H1 (cell line): Measurements from ENCODE around the gene AFTPH. TPM values are rescaled to one million over a fixed set of nuclear protein-coding genes. Genes with fewer than 3 reads are reported as not detected.

ENCODE experiments used
- CTCF ChIA-PET: fragments of 300-600 bp; sonication (Branson Sonifier 250); formaldehyde crosslinking; loops from one replicate; lab custom pipeline; 2021; ENCODE audit not compliant: partially characterized antibody; lab: Charles Lee
- POLR2A ChIA-PET: fragments of 300-600 bp; sonication (Branson Sonifier 250); formaldehyde crosslinking; loops from one replicate; lab custom pipeline; 2021; ENCODE audit warnings: inconsistent platforms; ENCODE audit not compliant: partially characterized antibody; lab: Charles Lee
- DNase-seq, 2 experiments: peaks; one replicate each; pipeline versions ENCODE4 v3.0.0 to v3.0.0-alpha.2; 2010 to 2022; ENCODE audit warnings: low spot score in 2 of 2, low read depth in 1 of 2, mixed read lengths in 1 of 2
- FAIRE-seq: peaks from 2 replicates; lab custom pipeline; 2011; peaks lifted over from hg19 to GRCh38; lab: Jason Lieb, UNC
- H2AFZ ChIP-seq: 2 replicates; pipeline ENCODE4 v1.8.1; 2012; ENCODE audit warnings: low read length, inconsistent platforms
- H2AK5ac ChIP-seq: 2 replicates; pipeline ENCODE4 v1.6.1; 2013; ENCODE audit warnings: low read depth, low read length
- H2BK120ac ChIP-seq: replicated peaks from 2 replicates; pipeline ENCODE3; 2013; ENCODE audit warnings: low read depth, low read length, inconsistent platforms
- H2BK12ac ChIP-seq: 2 replicates; pipeline ENCODE4 v1.6.1; 2013; ENCODE audit warnings: low read depth, low read length
- H2BK15ac ChIP-seq: 2 replicates; pipeline ENCODE4 v1.6.1; 2013; ENCODE audit warnings: low read length
- H2BK20ac ChIP-seq: 2 replicates; pipeline ENCODE4 v1.6.1; 2013; ENCODE audit warnings: low read length
- H2BK5ac ChIP-seq: 2 replicates; pipeline ENCODE4 v1.6.1; 2013; ENCODE audit warnings: low read depth, low read length
- H3K14ac ChIP-seq: 2 replicates; pipeline ENCODE4 v1.6.1; 2013; ENCODE audit warnings: inconsistent platforms; ENCODE audit not compliant: insufficient read length
- H3K18ac ChIP-seq: 2 replicates; pipeline ENCODE4 v1.6.1; 2013; ENCODE audit warnings: low read length; ENCODE audit errors: extremely low read depth
- H3K23ac ChIP-seq: 2 replicates; pipeline ENCODE4 v1.6.1; 2013; ENCODE audit warnings: inconsistent platforms; ENCODE audit not compliant: insufficient read length
- H3K23me2 ChIP-seq: 2 replicates; pipeline ENCODE4 v1.6.1; 2013; ENCODE audit warnings: low read depth, low read length
- H3K27ac ChIP-seq: 2 replicates; pipeline ENCODE4 v1.6.1; 2011; ENCODE audit warnings: low read depth, low read length, inconsistent platforms
- H3K27me3 ChIP-seq, 4 experiments: replicated peaks in 1 of 4; 1 replicate in 1 of 4; 2 replicates in 3 of 4; pipeline versions ENCODE4 v1.6.1 to v1.8.1; 2011 to 2013; ENCODE audit warnings: low read length in 3 of 4, mild to moderate bottlenecking in 3 of 4, inconsistent platforms in 2 of 4, mixed read lengths in 2 of 4, moderate library complexity in 1 of 4; ENCODE audit not compliant: control insufficient read depth in 3 of 4, insufficient read depth in 3 of 4; ENCODE audit errors: extremely low read depth in 1 of 4
- H3K36me3 ChIP-seq, 4 experiments: 2 replicates each; pipeline versions ENCODE4 v1.6.1 to v1.8.1; 2011 to 2013; ENCODE audit warnings: mild to moderate bottlenecking in 4 of 4, low read length in 3 of 4, moderate library complexity in 2 of 4, control low read depth in 1 of 4, inconsistent platforms in 1 of 4; ENCODE audit not compliant: insufficient read depth in 4 of 4, control insufficient read depth in 2 of 4
- H3K4ac ChIP-seq: replicated peaks from 2 replicates; pipeline ENCODE3; 2013; ENCODE audit warnings: low read length, low read depth, mixed read lengths, inconsistent platforms; ENCODE audit not compliant: insufficient read length
- H3K4me1 ChIP-seq, 4 experiments: replicated peaks in 1 of 4; 1 replicate in 1 of 4; 2 replicates in 3 of 4; pipeline versions ENCODE4 v1.6.1 to v1.8.1; 2011 to 2013; ENCODE audit warnings: low read length in 3 of 4, inconsistent platforms in 2 of 4, mixed read lengths in 1 of 4; ENCODE audit not compliant: insufficient read depth in 4 of 4, control insufficient read depth in 3 of 4
- H3K4me2 ChIP-seq, 2 experiments: 2 replicates each; pipeline versions ENCODE4 v1.6.1 to v1.8.1; 2011 to 2013; ENCODE audit warnings: low read depth in 2 of 2, low read length in 2 of 2, control low read depth in 1 of 2, inconsistent platforms in 1 of 2, mild to moderate bottlenecking in 1 of 2; ENCODE audit not compliant: insufficient read depth in 1 of 2
- H3K4me3 ChIP-seq, 4 experiments: fragments of 200-600, 300-600 bp in 1 of 4; sonication (generic), shearing (Covaris generic), sonication (Bioruptor Twin) in 1 of 4; 2 replicates each; pipeline versions ENCODE4 v1.5.1 to v1.8.1; 2011 to 2016; ENCODE audit warnings: low read length in 4 of 4, low read depth in 3 of 4, control low read depth in 2 of 4, inconsistent platforms in 2 of 4, mild to moderate bottlenecking in 2 of 4, mixed read lengths in 1 of 4, moderate library complexity in 1 of 4; ENCODE audit not compliant: insufficient read depth in 2 of 4; ENCODE audit errors: extremely low read depth in 1 of 4
- H3K56ac ChIP-seq: replicated peaks from 2 replicates; pipeline ENCODE3; 2013; ENCODE audit warnings: low read depth, mild to moderate bottlenecking, mixed read lengths, low read length, inconsistent platforms; ENCODE audit not compliant: insufficient read length
- H3K79me1 ChIP-seq: 2 replicates; pipeline ENCODE4 v1.6.1; 2013; ENCODE audit warnings: low read depth, low read length, control low read depth
- H3K79me2 ChIP-seq, 2 experiments: 2 replicates each; pipeline versions ENCODE4 v1.6.1 to v1.8.1; 2012 to 2013; ENCODE audit warnings: low read length in 2 of 2, mild to moderate bottlenecking in 2 of 2, inconsistent platforms in 1 of 2; ENCODE audit not compliant: insufficient read depth in 2 of 2, control insufficient read depth in 1 of 2
- H3K9ac ChIP-seq, 4 experiments: replicated peaks in 1 of 4; 1 replicate in 1 of 4; 2 replicates in 3 of 4; pipeline versions ENCODE4 v1.6.1 to v1.8.1; 2011 to 2013; ENCODE audit warnings: low read depth in 3 of 4, low read length in 3 of 4, control low read depth in 2 of 4, mild to moderate bottlenecking in 2 of 4, moderate library complexity in 2 of 4, inconsistent platforms in 1 of 4; ENCODE audit errors: extremely low read depth in 1 of 4
- H3K9me3 ChIP-seq, 2 experiments: 2 replicates each; pipeline versions ENCODE4 v1.6.1 to v1.8.1; 2012 to 2013; ENCODE audit warnings: mild to moderate bottlenecking in 2 of 2, moderate library complexity in 2 of 2, control low read depth in 1 of 2, inconsistent platforms in 1 of 2, low read depth in 1 of 2, low read length in 1 of 2, mixed read lengths in 1 of 2; ENCODE audit not compliant: insufficient read depth in 2 of 2
- H4K20me1 ChIP-seq, 2 experiments: replicated peaks in 1 of 2; 2 replicates each; pipeline versions ENCODE3 to v1.8.1; 2011 to 2013; ENCODE audit warnings: inconsistent platforms in 2 of 2, low read length in 2 of 2, mild to moderate bottlenecking in 1 of 2; ENCODE audit not compliant: insufficient read depth in 2 of 2, control insufficient read depth in 1 of 2
- H4K5ac ChIP-seq: 2 replicates; pipeline ENCODE4 v1.6.1; 2013; ENCODE audit warnings: low read length, low read depth, mixed read lengths, inconsistent platforms; ENCODE audit not compliant: insufficient read length
- H4K8ac ChIP-seq: 2 replicates; pipeline ENCODE4 v1.8.0; 2013; ENCODE audit warnings: mild to moderate bottlenecking, moderate library complexity, low read length, inconsistent platforms; ENCODE audit not compliant: insufficient read depth; ENCODE audit errors: extremely low read depth
- H4K91ac ChIP-seq: replicated peaks from 2 replicates; pipeline ENCODE3; 2013; ENCODE audit warnings: low read length, mixed read lengths, inconsistent platforms; ENCODE audit not compliant: insufficient read length
- ATF2 ChIP-seq: IDR thresholded peaks from 2 replicates; pipeline ENCODE4 v1.6.1; 2012; ENCODE audit warnings: low read length, inconsistent platforms
- CREB1 ChIP-seq: IDR thresholded peaks from 2 replicates; pipeline ENCODE4 v1.6.1; 2012; ENCODE audit warnings: inconsistent platforms
- KDM1A ChIP-seq: fragments of 200-600, 300-600 bp; sonication (generic); IDR thresholded peaks from 2 replicates; pipeline ENCODE4 v1.7.1; 2016; ENCODE audit warnings: mild to moderate bottlenecking, low read length, borderline replicate concordance
- KDM5A ChIP-seq: fragments of 200-600 bp; IDR thresholded peaks from 2 replicates; pipeline ENCODE4 v1.7.1; 2012; ENCODE audit warnings: mild to moderate bottlenecking, low read length, inconsistent platforms, mixed read lengths
- NANOG ChIP-seq: IDR thresholded peaks from 2 replicates; pipeline ENCODE4 v1.6.1; 2011; ENCODE audit warnings: low read length, low read depth, mild to moderate bottlenecking, inconsistent platforms; ENCODE audit not compliant: insufficient read depth, poor library complexity, severe bottlenecking
- POLR2A ChIP-seq, 2 experiments: IDR thresholded peaks; 1 replicate in 1 of 2; 2 replicates in 1 of 2; pipeline ENCODE4 v1.6.1; 2011; ENCODE audit warnings: low read depth in 2 of 2, low read length in 2 of 2, mild to moderate bottlenecking in 2 of 2; ENCODE audit errors: control extremely low read depth in 1 of 2
- POLR2AphosphoS5 ChIP-seq: IDR thresholded peaks from 2 replicates; pipeline ENCODE4 v1.6.1; 2011; ENCODE audit warnings: low read depth, low read length
- SIX5 ChIP-seq: IDR thresholded peaks from 2 replicates; pipeline ENCODE4 v1.6.1; 2011; ENCODE audit warnings: mild to moderate bottlenecking, low read depth, low read length
- WGBS, 2 experiments: shearing (Covaris generic) in 1 of 2; methylation state at CpG; one replicate each; pipeline versions ENCODE4 v1.1.6 to v1.1.7; 2013 to 2015; ENCODE audit warnings: low lambda C conversion rate in 2 of 2, mixed read lengths in 2 of 2, inconsistent platforms in 1 of 2, low coverage in 1 of 2, missing lambda C conversion rate in 1 of 2; ENCODE audit not compliant: insufficient replicate concordance in 2 of 2, insufficient coverage in 1 of 2, insufficient read length in 1 of 2; ENCODE audit errors: extremely low coverage in 1 of 2, missing lambda C conversion rate in 1 of 2; 5-methylcytosine and 5-hydroxymethylcytosine counted together
- polyA plus RNA-seq, 7 experiments: library from polyadenylated mRNA; depleted of rRNA in 3 of 7; stranded (reverse) in 5 of 7; unstranded in 2 of 7; fragments of >200 nt in 5 of 7; fragments of 200-250 nt in 2 of 7; gene quantifications; 1 replicate in 5 of 7; 2 replicates in 1 of 7; 4 replicates in 1 of 7; pipeline versions ENCODE4 v1.2.1 to v1.2.3, GENCODE V29; 2011 to 2013; ENCODE audit warnings: missing spikeins in 2 of 7, mixed read lengths in 2 of 7
- total RNA-seq: library from RNA; stranded (reverse); fragmentation: NEBNext Ultra II Directional; extraction: Animal tissue kit (Norgen Biotek cat#: 25700); gene quantifications from 2 replicates; pipeline ENCODE4 v1.2.1, GENCODE V29; 2021

The AFTPH gene
- total and polyA plus RNA-seq, 2 of the 8 experiments (the other 6 are each of a cell fraction or from before 2014, with no cell fraction given) = 7.3 to 15.0 TPM

GRCh38 chr2:64504774-64505720, 19.1 kb upstream of the AFTPH start:
- CTCF ChIA-PET = interaction anchor here (0.8 to 6.9 kb wide), 7 partner anchors 12 to 174 kb away, joined by 3 to 39 read pairs (median 4); partner anchors contain the start of gene AFTPH
- Histone ChIP-seq H2AK5ac (no peak overlapping the region), H2BK12ac (no peak overlapping the region; the same call in 1 of the 2 replicates)

More at GRCh38 chr2:64504774-64505720, 19.1 kb upstream of the AFTPH start:
- H4K20me1 ChIP-seq = no peaks in the 10 kb centered on the region
- no peaks in the 10 kb centered on the region for H3K9me3 ChIP-seq
- no peak overlapping the region for H3K9ac ChIP-seq
- no peak overlapping the region for H3K4me3 ChIP-seq
- H3K36me3 ChIP-seq = no peaks in the 10 kb centered on the region
- H3K4ac ChIP-seq = peak overlapping the region; percentile 14
- POLR2A ChIA-PET = interaction anchor here (0.6 to 0.8 kb wide), 2 partner anchors 22 to 149 kb away, joined by 3 read pairs; partner anchors contain the start of gene SERTAD2
- H3K4me2 ChIP-seq = no peak overlapping the region
- H2BK120ac ChIP-seq = no peak overlapping the region
- H3K79me2 ChIP-seq = no peaks in the 10 kb centered on the region
- H2BK5ac ChIP-seq = no peak overlapping the region
- H4K5ac ChIP-seq = no peak overlapping the region
- H4K91ac ChIP-seq = no peak overlapping the region
- no peak overlapping the region for H2BK15ac ChIP-seq
- no peak overlapping the region for H3K56ac ChIP-seq
- H3K23ac ChIP-seq = no peak overlapping the region
- no peak overlapping the region for H4K8ac ChIP-seq
- H3K18ac ChIP-seq = no peak overlapping the region
- H3K4me1 ChIP-seq = no peaks in the 10 kb centered on the region
- no peaks in the 10 kb centered on the region for H3K27me3 ChIP-seq
- no peaks in the 10 kb centered on the region for H3K79me1 ChIP-seq
- no peak for DNase-seq
- no peak for FAIRE-seq
- H2AFZ ChIP-seq = no peak overlapping the region
- WGBS, 2 experiments = 86% methylated on average over 16 of the region's 16 CpGs; no CpG with 5 or more reads in 1 of the 2 experiments
- no peak for TF ChIP-seq ATF2
- no peak for TF ChIP-seq CREB1
- no peak for TF ChIP-seq POLR2AphosphoS5
- TF ChIP-seq POLR2A (IDR thresholded peaks at IDR 0.05; ENCODE audit: control extremely low read depth in 1 of 2, low read depth in 2 of 2, low read length in 2 of 2) = no peak
- no peak for TF ChIP-seq KDM1A
- TF ChIP-seq SIX5 = no peak
- no peak for TF ChIP-seq KDM5A
- TF ChIP-seq NANOG = no peak
- H3K23me2 ChIP-seq = no peaks in the 10 kb centered on the region
- H2BK20ac ChIP-seq = no peak overlapping the region
- H3K14ac ChIP-seq = no peak overlapping the region
- no peak overlapping the region; the same call in 1 of the 2 replicates for H3K27ac ChIP-seq
